ENCODE data around the gene DVL2. TPM values are rescaled to one million over a fixed set of nuclear protein-coding genes. Genes with fewer than 3 reads are reported as not detected.

DVL2 gene
- total RNA-seq, 1 donor from 2014 or later = 46.4 TPM

- peak overlapping the region; percentile 97 for H3K4me3 ChIP-seq
- ATAC-seq = no peak
- DNase-seq = no peak
- no peaks in the 10 kb centered on the region for H3K9me3 ChIP-seq
- no peak for TF ChIP-seq CTCF (IDR thresholded peaks at IDR 0.05)
- H3K4me1 ChIP-seq = peaks cover 62% of the 10 kb centered on the region
- H3K27me3 ChIP-seq (ENCODE audit: low read depth) = no peaks in the 10 kb centered on the region
- peak overlapping the region; percentile 97 for H3K27ac ChIP-seq
- intact Hi-C loops (cut with DNase I) = no loop called here
- H3K36me3 ChIP-seq = peaks cover 32% of the 10 kb centered on the region
Observed at GRCh38 chr17:7219229-7219811, 15.0 kb downstream of the DVL2 start.

- intact Hi-C loops (cut with DNase I) = no loop called here
- Histone ChIP-seq H3K27me3 (ENCODE audit: low read depth) (no peaks in the 10 kb centered on the region), H3K27ac (peak overlapping the region; percentile 97), H3K4me3 (no peak overlapping the region), H3K9me3 (no peaks in the 10 kb centered on the region), H3K36me3 (peaks cover 26% of the 10 kb centered on the region), H3K4me1 (peaks cover 67% of the 10 kb centered on the region)
- DNase-seq (no peak), ATAC-seq (no peak)
- no peak for TF ChIP-seq CTCF (IDR thresholded peaks at IDR 0.05)
Observed at GRCh38 chr17:7218758-7219157, 15.6 kb downstream of the DVL2 start.

GRCh38 chr17:7218166-7218565 lies 16.2 kb downstream of the DVL2 start:
- peaks cover 20% of the 10 kb centered on the region for H3K36me3 ChIP-seq

GRCh38 chr17:7217113-7217987 lies 17.0 kb downstream of the DVL2 start:
- no peak for TF ChIP-seq CTCF (IDR thresholded peaks at IDR 0.05)
- H3K4me3 ChIP-seq = peak overlapping the region; percentile 49
- DNase-seq (no peak), ATAC-seq (no peak)
- H3K36me3 ChIP-seq = peaks cover 12% of the 10 kb centered on the region
- H3K27me3 ChIP-seq (ENCODE audit: low read depth) = no peaks in the 10 kb centered on the region
- H3K27ac ChIP-seq = peak overlapping the region; percentile 68
- H3K9me3 ChIP-seq = no peaks in the 10 kb centered on the region
- H3K4me1 ChIP-seq = peaks cover 72% of the 10 kb centered on the region
- intact Hi-C loops (cut with DNase I) = no loop called here

More at GRCh38 chr17:7218166-7218565, 16.2 kb downstream of the DVL2 start:
- no peak for DNase-seq
- no peak for TF ChIP-seq CTCF (IDR thresholded peaks at IDR 0.05)
- no peaks in the 10 kb centered on the region for H3K9me3 ChIP-seq
- intact Hi-C loops (cut with DNase I) = no loop called here
- no peak for ATAC-seq
- peak overlapping the region; percentile 49 for H3K4me3 ChIP-seq
- H3K27me3 ChIP-seq (ENCODE audit: low read depth) = no peaks in the 10 kb centered on the region
- H3K4me1 ChIP-seq = peaks cover 72% of the 10 kb centered on the region
- H3K27ac ChIP-seq = peak overlapping the region; percentile 68

GRCh38 chr17:7216242-7217112 lies 17.8 kb downstream of the DVL2 start:
- DNase-seq (no peak), ATAC-seq (no peak)
- no peak for TF ChIP-seq CTCF (IDR thresholded peaks at IDR 0.05)
- intact Hi-C loops (cut with DNase I) = no loop called here
- Histone ChIP-seq H3K36me3 (peaks cover 3% of the 10 kb centered on the region), H3K9me3 (no peaks in the 10 kb centered on the region), H3K27ac (peak overlapping the region; percentile 68), H3K4me3 (peak overlapping the region; percentile 49), H3K4me1 (peaks cover 70% of the 10 kb centered on the region), H3K27me3 (ENCODE audit: low read depth) (no peaks in the 10 kb centered on the region)
